ENCODE results near the gene NEDD1. TPM values are rescaled to one million over a fixed set of nuclear protein-coding genes. Genes with fewer than 3 reads are reported as not detected.
A peak's percentile ranks its signal among the peaks of the same experiment; 100 is the strongest.

NEDD1 gene, protein sequence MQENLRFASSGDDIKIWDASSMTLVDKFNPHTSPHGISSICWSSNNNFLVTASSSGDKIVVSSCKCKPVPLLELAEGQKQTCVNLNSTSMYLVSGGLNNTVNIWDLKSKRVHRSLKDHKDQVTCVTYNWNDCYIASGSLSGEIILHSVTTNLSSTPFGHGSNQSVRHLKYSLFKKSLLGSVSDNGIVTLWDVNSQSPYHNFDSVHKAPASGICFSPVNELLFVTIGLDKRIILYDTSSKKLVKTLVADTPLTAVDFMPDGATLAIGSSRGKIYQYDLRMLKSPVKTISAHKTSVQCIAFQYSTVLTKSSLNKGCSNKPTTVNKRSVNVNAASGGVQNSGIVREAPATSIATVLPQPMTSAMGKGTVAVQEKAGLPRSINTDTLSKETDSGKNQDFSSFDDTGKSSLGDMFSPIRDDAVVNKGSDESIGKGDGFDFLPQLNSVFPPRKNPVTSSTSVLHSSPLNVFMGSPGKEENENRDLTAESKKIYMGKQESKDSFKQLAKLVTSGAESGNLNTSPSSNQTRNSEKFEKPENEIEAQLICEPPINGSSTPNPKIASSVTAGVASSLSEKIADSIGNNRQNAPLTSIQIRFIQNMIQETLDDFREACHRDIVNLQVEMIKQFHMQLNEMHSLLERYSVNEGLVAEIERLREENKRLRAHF
- 30.6 and 37.2 TPM in 2 replicates for total RNA-seq

DNA sequence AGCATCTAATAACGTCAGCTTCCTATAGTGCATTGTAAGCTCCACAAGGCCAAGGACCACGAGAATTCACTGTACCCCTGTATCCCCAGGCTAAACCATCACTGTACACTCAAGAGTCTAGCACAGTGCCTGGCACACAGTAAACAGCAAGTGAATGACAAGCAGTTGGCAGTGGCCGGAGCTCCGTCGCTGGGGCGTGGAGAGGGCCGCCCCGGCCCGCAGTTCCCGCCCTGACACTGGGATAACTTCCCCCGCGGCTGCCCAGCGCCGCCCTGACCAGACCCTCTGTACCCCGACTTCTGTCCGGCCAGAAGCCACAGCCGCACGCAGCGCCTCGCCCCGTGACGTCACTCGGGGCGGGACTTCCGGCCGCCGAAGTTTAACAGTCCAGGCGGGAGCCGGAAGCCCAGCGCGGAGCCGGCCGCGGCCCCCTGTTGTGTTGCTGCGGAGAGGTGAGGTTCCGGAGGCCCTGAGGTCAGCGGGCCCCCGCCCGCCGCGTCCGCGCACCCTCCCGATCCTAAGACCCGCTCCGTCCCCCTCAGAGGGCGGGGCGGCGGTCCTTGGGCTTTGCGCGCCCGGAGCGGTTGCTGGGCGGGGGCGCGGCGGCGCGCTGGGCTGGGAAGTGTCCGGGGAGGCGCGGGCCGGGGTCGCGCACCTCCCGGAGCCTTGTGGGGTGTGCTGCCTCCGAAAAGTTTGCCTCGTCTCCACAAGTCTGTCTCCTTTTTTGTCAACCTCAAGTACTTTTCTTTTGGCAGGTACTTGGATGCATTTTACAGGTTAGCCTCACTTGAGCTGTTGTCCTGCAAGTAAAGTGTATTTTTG, at the start of gene NEDD1:
Gene NEDD1, plus strand, starts transcription at position 409 of the 822 bp plus-strand sequence. CDS start 2,503 bp downstream, outside the sequence.
- DNase-seq (ENCODE audit: low read depth): peak; percentile 2
- TF ChIP-seq, protein P1, sequence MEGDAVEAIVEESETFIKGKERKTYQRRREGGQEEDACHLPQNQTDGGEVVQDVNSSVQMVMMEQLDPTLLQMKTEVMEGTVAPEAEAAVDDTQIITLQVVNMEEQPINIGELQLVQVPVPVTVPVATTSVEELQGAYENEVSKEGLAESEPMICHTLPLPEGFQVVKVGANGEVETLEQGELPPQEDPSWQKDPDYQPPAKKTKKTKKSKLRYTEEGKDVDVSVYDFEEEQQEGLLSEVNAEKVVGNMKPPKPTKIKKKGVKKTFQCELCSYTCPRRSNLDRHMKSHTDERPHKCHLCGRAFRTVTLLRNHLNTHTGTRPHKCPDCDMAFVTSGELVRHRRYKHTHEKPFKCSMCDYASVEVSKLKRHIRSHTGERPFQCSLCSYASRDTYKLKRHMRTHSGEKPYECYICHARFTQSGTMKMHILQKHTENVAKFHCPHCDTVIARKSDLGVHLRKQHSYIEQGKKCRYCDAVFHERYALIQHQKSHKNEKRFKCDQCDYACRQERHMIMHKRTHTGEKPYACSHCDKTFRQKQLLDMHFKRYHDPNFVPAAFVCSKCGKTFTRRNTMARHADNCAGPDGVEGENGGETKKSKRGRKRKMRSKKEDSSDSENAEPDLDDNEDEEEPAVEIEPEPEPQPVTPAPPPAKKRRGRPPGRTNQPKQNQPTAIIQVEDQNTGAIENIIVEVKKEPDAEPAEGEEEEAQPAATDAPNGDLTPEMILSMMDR (conservative IDR thresholded peaks at IDR 0.05; ENCODE audit: low read depth, low read length): no peak
- peak within 1 kb of the TSS; percentile 87 for H3K4me3 ChIP-seq (ENCODE audit: low read depth, low read length)

DNA sequence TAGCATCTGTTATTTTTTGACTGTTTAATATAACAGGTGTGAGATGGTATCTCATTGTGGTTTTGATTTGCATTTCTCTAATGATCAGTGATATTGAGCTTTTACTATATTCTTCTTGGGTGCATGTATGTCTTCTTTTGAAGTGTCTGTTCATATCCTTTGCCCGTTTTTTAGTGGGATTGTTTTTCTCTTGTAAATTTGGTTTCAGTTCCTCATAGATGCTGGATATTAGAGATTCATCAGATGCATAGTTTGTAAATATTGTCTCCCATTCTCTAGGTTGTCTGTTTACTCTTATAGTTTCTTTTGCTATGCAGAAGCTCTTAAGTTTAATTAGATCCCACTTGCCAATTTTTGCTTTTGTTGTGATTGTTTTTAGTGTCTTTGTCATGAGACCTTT, 48.9 kb upstream of the NEDD1 start:
- no peak overlapping the region for H3K4me3 ChIP-seq (ENCODE audit: low read depth, low read length)
- TF ChIP-seq, protein P1 (conservative IDR thresholded peaks at IDR 0.05; ENCODE audit: low read depth, low read length): no peak
- DNase-seq (ENCODE audit: low read depth): no peak

DNA sequence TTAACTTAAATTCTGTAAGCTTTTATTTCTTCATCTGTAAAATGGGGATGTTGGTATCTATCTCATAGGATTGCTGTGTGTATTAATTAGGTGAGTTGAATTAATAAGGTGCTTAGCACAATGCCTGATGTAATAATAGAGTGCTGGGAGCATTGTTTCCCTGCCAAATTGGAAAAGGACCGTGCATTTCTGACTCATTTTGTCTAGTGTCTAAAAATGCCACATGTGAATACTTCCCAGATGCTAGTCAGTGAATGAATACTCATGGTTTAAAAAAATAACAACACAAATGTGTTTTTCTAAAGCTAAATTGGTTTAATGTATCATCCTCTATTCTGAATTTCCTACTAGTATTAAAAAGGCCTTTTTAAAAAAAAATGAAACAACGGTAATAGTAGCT, 45.4 kb upstream of the NEDD1 start:
- no peak for DNase-seq (ENCODE audit: low read depth)
- H3K4me3 ChIP-seq (ENCODE audit: low read depth, low read length): no peak overlapping the region
- TF ChIP-seq, protein P1 (conservative IDR thresholded peaks at IDR 0.05; ENCODE audit: low read depth, low read length): no peak

DNA sequence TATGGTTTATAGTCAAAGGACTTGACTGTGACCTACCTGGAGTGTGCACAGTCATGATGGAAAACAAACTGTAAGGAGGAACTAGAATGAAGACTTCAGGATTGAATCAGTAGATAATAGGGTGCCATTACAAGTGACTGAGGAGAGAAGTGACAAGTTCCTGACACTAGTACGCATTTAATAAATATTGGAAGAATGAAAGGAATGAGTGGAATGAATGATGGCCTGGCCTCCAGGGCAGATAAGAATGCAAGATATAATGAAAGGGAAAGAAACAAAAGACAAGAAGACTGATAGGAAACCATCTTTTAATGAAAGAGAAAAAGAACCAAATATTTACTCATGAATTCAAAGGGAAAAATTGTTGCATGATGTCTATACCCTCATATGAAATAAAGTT, 44.7 kb upstream of the NEDD1 start:
- DNase-seq (ENCODE audit: low read depth): no peak
- TF ChIP-seq, protein P1 (conservative IDR thresholded peaks at IDR 0.05; ENCODE audit: low read depth, low read length): no peak
- no peak overlapping the region for H3K4me3 ChIP-seq (ENCODE audit: low read depth, low read length)

DNA sequence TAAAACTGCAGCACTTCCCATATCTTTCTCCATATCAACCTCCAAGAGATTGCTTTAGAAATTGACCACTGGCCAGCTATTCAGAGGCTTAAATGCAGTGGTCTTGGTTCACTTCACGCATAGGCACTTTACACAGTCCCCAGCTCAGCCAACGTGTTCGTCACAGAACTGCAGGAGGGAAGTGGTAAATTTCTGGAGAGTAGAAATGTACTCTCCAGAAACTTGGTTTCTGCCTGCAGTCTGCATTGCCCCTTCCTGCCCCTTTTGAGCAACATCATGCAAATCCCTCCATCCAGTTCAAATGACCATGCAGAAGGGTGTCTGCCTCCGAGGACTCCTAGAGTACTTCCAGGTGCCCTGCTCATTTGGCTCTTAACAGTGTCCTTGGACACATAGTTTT, 42.7 kb upstream of the NEDD1 start:
- TF ChIP-seq, protein P1 (conservative IDR thresholded peaks at IDR 0.05; ENCODE audit: low read depth, low read length): no peak

DNA sequence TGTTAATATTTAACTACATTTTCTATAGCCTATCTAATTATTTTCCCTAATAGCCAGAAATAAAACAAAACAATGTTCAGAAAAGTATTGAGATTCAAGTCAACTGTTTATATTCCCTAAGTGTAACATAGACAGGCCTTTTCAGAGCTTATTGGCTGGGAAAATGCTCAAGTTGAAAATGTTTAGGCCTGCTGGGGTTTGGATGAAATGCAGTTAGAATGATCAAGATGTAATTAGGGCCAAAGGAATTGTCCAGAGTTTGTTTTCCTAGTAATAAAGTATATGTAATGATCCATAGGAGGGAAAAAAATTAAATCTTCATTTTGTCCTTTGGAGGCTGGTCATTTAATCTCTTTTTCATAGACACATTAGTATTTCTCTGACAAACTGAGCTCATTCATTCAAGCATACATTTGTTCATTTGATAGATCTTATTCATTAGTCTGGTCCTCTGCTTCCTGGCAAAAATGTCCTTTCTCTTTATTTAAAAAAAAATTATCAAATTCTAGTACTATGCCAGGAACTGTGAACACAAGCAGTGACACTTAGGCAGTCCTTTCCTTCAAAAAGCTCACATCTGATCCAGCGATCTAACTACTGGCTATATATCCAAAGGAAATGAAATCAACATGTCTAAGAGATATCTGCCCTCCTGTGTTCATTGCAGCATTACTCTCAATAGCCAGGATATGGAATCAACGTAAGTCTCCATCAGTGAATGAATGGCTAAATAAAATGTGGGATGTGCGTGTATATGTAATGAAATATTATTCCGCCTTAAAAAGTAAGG, 40.1 kb upstream of the NEDD1 start:
- DNase-seq (ENCODE audit: low read depth): no peak
- TF ChIP-seq, protein P1 (conservative IDR thresholded peaks at IDR 0.05; ENCODE audit: low read depth, low read length): no peak

More for the DNA sequence above, 42.7 kb upstream of the NEDD1 start:
- no peak for DNase-seq (ENCODE audit: low read depth)
- H3K4me3 ChIP-seq (ENCODE audit: low read depth, low read length): no peak overlapping the region

More for the DNA sequence above, 40.1 kb upstream of the NEDD1 start:
- H3K4me3 ChIP-seq (ENCODE audit: low read depth, low read length): no peak overlapping the region

All from epithelial cell of proximal tubule (primary cell).